NCI-H446 (cell line): ENCODE measurements around the gene PGM3.
"Not testable (repeated sequence)": the region's sequence is repeated elsewhere in the genome, so short reads cannot be mapped to it uniquely, and the experiment has no call there.

Experiments used
- DNase-seq, 2 experiments: peaks; one replicate each; lab custom pipeline; 2025; lab: John Stamatoyannopoulos, UW

The PGM3 gene, protein sequence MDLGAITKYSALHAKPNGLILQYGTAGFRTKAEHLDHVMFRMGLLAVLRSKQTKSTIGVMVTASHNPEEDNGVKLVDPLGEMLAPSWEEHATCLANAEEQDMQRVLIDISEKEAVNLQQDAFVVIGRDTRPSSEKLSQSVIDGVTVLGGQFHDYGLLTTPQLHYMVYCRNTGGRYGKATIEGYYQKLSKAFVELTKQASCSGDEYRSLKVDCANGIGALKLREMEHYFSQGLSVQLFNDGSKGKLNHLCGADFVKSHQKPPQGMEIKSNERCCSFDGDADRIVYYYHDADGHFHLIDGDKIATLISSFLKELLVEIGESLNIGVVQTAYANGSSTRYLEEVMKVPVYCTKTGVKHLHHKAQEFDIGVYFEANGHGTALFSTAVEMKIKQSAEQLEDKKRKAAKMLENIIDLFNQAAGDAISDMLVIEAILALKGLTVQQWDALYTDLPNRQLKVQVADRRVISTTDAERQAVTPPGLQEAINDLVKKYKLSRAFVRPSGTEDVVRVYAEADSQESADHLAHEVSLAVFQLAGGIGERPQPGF

DNA sequence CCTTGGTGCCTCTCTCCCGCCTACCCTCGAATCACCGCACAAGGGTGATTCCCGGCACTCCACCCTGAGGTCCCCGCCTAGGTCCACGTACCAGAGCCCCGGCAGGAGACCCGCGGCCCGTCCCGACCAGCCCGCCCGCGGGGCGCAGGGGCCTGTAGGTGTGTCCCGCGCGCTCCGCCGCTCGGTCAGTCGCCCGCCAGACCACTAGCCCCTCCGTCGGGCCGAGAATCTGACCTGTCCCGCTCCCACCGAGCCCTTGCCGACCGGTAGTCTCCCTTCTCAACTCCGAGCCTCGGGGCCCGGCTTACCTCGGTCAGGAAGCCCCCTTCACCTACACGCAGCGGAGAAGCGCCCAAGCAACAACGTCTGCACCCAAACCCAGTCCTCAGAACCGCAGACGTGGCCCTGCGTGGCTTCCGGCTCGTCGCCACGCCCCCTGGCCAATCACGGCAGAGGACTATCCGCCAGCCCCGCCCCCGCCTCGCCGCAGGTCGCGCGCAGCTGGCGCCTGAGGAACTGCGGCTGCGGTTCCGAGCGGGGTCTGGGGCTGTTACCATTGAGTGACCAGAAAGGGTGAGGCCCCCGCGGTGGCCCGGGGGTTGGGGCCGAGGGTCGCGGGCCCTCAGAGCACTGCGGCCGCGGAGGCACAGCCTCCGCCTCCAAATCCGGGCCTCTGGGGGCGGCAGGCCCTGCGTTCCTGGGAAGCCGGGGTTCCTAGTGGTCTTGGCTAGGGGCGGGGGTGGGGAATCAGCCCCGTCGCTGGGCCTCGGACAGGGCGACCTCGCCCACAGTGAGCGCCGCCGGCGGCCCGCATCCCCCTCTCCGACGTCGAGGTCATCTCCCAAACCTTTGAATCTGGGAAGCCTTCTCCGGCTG lies at the start of gene PGM3, which contains the start of gene RWDD2A:
TSS of gene PGM3 (minus strand) at position 395 of the 876 bp plus-strand sequence. CDS start 2,253 bp downstream, outside the sequence.
TSS of gene RWDD2A (plus strand) at position 487 of the 876 bp plus-strand sequence. CDS start 1,095 bp downstream, outside the sequence.
- peak; percentile 62 to 79 for DNase-seq

DNA sequence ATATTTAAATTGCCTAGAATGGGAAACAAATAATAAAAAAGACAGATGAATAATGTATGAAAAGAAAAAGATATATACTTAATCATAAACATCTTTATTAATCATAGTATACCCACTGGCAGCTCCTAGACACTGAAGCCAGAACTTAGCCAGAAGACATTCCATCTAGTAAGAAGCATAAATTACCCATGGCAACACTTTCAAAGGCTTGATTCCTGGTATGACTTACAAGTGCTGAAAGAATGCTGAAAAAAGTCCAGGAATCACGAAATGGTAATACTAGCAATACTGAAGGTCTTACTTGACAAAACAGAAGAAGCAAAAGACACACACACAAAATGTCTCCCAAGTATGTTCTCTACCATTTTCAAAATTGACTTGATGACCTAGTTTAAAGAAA lies 38.1 kb upstream of the PGM3 start:
- no peak for DNase-seq

DNA sequence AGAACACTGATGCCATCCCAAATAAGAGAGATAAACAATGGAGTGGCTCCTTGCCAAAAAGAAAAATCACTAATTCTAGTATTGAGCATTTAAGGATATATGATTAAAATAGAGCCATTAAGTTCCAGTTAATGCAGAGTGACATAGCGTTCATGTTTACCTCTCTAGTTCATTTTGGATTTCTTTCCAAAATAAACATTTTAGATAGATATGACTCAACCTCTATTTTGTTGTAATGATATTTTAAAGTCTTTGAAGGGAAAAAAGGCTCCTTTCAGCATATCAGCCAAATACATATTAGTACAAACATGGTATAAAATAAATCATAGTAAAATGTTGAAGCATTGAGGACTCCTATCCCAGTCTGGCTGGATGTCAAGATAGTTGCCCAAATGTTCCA lies 33.5 kb upstream of the PGM3 start:
- DNase-seq = no peak

DNA sequence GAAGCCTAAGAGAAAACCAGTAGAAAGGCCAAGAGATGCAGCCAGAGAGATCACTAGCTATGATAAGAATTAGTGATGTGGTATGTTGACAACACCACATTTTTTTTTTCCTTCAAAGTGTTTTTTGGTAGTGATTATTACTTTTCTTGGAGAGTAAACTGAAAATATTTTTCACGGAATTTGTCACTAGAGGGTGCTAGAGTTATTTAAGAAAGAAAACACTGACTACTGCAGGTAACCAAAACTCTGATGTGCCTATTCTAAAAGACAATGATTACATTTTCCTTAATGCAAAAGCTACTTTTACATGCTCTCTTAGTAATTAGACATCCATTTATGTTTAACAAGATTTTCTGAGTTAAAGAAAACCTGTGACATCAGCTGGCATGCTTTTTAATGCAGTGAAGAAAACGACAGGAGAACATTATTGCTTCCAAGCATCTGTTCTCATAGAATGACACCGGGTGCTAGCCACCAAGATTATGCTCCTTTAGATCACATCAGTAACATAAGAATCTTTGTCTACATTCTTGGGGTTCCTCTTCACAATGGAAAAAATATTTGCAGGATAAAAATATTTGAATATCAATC lies 28.9 kb upstream of the PGM3 start:
- DNase-seq = peak; percentile 4 to 40

DNA sequence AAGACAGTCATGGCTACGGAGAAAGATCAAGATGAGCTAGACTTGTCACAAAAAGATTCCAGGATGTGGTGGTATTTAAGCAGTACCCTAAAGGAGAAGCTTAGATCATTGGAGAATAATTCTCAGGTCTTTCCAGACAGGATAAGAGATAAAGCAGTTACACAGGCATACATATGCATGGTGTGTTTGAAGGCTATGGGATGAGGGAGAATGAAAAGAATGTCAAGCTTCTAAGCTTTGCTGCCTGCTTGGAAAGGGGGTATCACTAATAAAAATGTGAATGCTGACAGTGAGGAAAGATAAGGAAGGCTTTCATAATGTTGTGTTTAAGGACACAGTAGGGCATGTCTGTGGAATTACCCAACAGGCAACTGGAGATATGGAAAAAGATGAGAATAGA lies 28.2 kb upstream of the PGM3 start:
- no peak for DNase-seq

DNA sequence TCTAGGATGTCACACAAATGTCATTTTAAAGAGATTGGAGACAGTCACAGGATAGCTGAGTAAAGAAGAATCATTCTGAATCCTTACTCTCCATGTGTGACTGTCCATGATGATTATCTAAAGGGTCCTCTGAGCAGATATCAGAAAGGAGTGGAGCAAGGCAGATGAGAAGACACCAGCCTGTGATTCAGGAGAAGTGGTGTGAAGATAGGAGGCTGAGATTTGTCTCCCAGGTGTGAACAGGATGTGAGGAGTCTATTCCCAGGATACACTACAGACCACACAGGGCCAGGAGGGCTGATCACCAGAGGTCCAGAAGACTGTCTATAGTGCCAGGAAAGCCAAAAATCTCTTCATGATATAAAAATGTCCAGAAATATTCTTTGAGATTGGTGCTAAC lies 27.1 kb upstream of the PGM3 start:
- no peak for DNase-seq

DNA sequence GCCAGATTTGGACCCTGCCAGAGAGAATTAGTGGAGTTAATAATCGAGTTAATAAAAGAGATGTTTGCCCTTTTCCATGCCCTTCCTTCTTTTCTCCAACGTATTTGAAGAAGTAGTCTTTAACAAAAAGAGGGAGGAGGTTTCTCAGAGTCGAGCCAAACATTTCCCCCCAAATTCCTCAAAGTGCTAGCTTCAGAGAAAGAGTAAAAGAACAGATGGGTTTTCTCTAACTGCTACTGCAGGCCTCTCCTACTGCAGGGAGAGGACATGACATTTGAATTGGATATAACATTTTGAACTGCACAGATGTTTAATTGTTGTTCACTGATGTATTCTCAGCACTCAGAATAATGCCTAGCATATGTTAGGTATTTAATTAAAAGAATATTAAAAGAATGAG lies 25.6 kb upstream of the PGM3 start:
- DNase-seq = no peak

DNA sequence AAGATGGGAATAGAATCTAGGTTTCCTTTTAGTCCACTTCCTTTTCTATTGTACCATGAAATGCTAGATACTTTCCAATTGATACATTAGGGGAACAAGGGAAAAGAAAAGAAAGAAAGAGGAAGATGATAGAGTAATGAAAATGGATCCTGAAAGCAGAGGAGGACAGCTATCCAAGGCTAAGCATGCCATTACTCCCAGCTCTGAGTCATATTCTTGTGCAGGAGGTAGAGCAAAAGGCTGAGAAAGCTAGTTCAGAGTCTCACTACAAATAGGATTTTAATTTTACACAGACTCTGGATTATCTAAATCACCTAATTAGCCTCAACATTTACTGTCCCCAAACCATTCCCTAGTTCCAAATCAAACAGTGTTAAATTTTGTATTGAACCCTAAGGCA lies 23.7 kb upstream of the PGM3 start:
- no peak for DNase-seq

DNA sequence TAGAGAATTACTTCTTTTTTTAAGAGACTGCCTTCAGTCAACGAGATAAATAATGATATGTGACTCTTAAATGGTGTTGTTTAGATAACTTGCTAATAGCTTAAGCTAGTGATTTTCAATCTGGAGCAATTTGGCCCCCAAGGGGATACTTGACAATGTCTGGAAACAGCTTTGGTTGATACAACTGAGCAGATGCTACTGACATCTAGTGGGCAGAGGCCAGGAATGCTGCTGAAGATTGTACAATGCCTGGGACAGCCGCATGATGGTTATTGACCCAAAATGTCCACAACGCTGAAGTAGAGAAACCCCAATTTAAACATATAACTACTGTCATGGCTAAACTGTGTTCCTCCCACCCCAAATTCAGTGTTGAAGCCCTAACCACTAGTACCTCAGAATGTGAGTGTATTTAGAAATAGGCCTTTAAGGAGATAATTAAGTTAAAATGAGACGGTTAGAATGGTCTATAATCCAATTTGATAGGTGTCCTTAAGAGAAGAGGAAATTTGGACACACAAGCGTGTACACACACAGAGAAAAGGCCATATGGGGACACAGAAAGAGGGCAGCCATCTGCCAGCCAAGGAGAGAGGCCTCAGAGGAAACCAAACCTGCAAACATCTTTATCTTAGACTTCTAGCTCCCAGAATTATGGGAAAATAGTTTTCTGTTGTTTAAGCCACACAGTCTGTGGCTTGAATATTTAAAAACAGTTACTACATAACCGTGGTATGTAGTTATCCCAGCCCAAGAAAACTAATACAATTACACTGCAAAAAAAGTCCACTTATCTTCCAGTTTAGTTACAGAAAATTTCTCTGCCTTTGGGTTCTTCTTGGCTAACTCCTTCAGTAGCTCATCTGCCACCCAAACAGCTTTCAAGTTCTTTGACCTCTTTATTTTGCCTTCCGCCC lies 22.3 kb upstream of the PGM3 start:
- peak; percentile 34 to 76 for DNase-seq

DNA sequence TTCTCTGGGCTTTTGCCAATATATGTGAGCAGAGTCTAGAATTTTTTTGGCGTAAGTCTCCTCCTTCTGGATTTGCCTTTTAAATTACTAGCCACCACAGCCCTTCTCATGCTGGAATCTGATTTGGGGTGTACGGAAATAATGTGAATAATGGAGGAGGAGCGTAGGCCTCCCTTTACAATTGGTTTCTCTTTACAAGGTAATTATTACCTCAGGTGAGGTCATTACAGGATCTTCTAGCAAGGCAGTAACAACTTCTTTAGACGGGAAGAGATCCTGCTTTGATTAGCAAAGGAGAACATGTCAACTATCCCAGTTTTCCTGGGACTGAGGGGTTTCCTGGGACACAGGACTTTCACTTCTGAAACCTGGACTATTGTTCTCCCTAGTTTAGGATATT lies 9.0 kb upstream of the PGM3 start:
- no peak for DNase-seq

DNA sequence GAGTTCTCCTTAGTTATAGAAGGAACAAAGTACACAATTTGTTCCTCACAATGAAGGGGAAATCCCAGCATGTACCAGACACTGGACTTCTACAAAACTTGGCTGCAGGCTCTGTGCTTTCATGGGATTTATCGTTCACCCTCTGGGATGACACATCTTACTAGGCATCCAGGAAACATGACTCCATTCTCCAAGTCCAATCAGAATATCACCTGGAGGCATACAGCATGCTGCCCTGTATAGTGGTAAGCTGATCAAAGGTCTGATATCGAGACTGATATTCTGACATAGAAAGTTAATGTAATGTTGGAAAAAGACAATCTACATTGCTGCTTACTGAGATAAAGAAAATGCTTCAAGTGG lies 6.8 kb upstream of the PGM3 start:
- no peak for DNase-seq

DNA sequence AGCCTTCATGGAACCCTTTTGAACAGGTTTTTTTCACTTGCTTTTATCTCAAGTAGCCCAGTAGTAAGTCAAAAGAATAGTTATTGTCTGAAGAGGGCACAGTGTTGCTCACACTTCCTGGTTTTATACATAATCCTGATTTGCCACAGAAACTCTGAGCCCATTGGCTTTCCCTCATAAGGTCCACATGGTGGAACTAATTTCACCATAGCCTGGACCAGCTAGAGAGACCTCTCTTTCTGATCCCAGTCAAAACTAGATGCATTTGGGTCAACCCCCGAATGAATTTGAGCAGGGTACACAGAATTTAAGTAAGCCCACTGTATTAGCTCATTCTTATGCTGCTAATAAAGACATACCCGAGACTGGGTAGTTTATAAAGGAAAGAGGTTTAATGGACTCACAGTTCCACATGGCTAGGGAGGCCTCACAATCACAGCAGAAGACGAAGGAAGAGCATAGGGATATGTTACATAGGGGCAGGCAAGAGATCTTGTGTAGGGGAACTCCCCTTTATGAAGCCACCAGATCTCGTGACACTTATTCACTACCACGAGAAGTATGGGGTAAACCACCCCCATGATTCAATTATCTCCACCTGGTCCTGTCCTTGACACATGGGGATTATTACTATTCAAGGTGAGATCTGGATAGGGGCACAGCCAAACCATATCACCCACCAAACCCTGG lies 6.3 kb upstream of the PGM3 start:
- no peak for DNase-seq

DNA sequence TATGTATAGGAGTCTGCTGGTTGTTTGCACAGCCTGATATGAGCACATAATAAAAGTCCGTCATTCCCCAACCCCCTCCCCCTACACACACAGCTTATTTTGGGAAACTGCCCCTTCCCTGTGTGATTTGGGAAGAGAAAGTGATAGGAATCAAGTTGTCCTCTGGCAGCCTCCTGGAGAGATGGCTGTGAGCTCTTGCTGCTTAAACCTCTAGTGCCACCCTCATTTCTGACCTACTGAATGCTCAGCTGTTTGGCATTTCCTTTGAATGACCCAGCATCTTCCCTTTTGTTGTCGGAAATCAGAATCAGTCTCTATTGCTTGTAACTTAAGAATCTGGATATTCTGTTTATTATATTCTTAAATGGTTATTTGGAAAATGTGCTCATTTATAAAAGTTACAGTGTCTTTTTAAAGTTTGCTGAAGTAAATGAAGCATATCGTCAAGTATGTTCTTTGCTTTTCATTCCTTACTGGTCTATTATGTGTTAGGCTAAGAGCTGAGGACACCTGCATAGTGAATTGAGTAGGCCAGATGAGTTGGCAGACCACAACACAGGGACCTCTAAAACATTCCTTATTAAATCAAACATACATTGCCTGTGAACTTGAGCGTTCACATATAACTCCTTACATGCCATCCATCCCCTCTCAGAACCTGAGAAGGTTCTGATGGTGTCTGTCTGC lies 5.6 kb upstream of the PGM3 start:
- no peak for DNase-seq

DNA sequence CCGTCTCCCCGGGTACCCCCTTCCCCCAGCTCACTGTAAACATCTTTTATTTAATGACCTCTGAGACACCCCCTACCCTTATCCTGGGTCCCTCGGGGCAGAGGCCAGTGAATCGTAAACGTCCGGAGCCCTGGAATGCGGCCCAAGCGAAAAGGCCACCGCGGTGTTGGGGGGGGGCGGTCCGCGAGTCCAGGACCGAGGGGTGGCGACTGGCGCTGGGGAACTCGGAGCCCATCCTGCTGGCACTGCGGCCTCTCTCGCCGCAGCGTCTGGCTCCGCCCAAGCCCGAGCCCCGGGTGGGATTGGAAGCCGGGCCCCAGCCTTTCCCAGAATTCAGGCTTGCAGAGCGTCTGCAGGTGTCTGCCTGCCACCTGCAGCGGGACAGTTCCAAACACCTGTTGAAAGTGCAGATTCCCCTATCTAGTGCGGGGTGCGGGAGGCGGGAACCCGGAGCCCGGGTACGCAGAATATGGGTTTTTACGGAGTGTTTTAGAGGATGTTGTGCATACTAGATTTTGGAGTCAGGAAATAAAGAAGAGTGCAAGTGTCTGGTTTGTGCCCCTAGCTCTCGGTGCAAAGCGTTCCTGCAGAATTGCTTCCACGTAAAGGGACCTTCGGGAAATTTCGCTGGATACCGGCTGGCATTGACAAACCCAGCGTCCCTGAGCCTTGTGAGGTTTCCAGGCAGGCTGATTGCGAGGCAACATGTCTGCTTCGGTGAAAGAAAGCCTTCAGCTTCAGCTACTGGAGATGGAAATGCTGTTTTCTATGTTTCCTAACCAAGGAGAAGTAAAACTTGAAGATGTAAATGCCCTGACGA lies 892 bp upstream of the PGM3 start:
- DNase-seq = peak in 1 of 2 experiments; percentile 5

DNA sequence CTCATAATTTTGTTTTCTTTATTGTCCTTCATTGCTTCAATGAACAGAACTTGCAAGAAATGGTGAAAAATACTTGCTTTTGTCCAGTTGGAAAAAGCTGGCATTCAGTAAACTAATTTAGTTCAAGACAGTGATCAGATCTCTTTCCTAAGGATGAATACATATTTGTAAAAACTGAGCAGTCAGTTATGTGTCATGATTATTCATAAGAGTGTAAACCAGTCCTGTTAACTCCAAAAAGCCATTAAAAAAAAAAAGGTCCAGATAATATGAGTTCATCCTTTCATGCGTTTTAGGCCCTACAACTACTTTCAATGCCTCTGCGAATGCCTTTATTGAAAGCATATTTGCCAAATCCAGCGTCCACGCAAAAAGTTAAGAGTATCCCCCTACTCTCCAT lies 609 bp downstream of the PGM3 start:
- no peak for DNase-seq

DNA sequence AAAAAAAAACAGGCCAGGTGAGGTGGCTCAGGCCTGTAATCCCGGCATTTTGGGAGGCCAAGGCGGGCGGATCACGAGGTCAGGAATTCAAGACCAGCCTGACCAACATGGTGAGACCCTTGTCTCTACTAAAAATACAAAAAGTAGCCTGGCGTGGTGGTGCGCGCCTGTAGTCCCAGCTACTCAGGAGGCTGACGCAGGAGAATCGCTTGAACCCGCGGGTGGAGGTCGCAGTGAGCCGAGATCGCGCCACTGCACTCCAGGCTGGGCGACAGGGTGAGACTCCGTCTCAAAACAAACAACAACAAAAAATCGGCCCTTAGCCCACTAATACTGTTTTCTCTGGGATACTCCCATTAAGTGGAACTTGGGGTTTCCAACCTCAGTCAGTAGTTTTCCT lies 1.1 kb downstream of the PGM3 start:
- not testable (repeated sequence) for DNase-seq

DNA sequence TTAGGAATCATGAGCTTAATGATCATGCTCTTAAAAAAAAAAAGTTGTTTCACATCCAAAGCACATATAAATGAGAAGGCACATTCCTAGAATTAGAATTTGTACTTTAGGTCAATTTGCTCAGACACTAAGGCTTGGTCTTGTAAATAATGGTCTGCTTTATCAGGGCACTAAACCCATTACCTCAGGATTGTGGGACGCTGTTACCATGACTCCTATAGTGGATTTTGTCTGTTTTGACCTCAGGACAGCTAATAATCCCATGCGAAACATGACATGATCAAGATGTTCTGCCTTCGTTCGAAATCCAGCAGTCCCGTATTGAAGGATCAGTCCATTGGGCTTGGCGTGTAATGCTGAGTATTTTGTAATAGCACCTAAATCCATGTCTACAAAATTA lies 2.4 kb downstream of the PGM3 start:
- no peak for DNase-seq

DNA sequence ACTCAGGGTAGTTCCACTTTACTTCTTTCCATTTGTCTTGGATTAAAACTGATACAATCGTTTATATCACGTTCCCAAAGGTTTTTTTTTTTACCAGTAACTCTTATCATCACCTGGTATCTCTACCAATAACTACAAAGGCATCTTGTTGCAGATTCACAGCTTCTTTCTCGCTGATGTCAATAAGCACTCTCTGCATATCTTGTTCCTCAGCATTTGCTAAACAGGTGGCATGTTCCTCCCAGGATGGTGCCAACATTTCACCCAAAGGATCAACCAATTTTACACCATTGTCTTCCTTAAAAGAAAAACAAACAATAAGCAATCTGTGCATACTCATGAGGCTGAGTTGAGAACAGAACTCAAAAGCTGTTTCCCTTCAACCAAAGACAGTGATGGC lies 4.6 kb downstream of the PGM3 start:
- DNase-seq = no peak

DNA sequence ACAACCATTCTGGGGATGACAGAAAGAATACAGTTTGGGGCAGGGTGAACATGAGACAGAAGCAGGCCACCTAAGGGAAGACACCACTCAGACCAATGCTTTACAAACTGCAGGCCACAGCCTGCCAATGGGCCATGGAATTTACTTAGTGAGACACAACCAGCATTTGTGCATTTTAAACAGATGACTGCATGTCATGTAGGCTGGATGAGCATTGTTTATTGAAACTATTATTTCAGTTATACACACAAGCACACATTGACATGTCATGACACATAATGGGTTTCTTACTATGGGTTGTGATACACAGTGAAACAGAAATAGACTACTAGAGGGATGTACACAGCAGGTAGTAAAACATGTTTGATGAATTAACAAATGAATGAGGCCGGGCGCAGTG lies 8.0 kb downstream of the PGM3 start:
- no peak for DNase-seq
